ENCODE results near the gene ADGRG7. TPM values are rescaled to one million over a fixed set of nuclear protein-coding genes. Genes with fewer than 3 reads are reported as not detected.
A peak's percentile ranks its signal among the peaks of the same experiment; 100 is the strongest.

ADGRG7 gene
- total and polyA plus RNA-seq, 2 experiments from 2014 or later: 43.2 to 49.4 TPM

DNA sequence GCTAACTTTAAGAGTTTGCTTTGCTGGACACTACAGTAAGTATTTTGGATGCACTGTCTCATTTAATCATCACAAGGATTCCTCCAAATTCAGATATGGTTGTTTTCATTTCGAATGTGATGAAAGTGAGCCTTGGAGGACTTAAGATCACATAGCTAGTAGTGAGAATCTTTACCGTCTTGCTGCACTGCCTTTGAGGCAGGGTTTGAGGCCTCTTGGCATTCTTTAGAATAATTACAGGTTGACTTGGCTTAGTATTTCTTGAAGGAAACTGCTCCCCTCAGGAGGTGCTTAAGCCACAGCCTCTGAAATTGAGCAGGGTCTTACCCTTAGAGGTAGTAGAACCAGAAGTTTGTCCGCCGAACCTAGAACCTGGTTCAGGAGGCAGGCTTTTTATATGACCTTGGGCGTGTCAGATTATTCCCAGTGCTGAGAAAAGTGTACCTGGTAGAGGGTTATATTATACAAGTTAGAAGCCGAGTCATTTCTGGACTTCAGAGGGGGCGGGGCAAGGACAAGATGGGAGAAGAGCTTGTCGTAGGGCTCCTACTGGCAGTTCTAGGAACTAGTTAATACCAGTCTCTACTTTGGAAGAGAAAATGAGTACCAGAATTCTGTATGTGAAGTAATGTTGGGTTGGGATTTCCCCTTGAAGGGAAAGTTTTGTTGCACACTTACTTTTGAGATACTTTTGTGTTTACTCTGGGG, 101.0 kb downstream of the ADGRG7 start:
- Histone ChIP-seq H3K4me3 (peak overlapping the region; percentile 51), H3K9me3 (ENCODE audit: low read depth) (no peaks in the 10 kb centered on the region), H3K4me1 (ENCODE audit: low read depth) (peaks cover 61% of the 10 kb centered on the region), H3K27me3 (no peaks in the 10 kb centered on the region), H3K27ac (peak overlapping the region; percentile 97), H3K36me3 (peaks cover 22% of the 10 kb centered on the region)
- TF ChIP-seq, protein P1, sequence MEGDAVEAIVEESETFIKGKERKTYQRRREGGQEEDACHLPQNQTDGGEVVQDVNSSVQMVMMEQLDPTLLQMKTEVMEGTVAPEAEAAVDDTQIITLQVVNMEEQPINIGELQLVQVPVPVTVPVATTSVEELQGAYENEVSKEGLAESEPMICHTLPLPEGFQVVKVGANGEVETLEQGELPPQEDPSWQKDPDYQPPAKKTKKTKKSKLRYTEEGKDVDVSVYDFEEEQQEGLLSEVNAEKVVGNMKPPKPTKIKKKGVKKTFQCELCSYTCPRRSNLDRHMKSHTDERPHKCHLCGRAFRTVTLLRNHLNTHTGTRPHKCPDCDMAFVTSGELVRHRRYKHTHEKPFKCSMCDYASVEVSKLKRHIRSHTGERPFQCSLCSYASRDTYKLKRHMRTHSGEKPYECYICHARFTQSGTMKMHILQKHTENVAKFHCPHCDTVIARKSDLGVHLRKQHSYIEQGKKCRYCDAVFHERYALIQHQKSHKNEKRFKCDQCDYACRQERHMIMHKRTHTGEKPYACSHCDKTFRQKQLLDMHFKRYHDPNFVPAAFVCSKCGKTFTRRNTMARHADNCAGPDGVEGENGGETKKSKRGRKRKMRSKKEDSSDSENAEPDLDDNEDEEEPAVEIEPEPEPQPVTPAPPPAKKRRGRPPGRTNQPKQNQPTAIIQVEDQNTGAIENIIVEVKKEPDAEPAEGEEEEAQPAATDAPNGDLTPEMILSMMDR (IDR thresholded peaks at IDR 0.05; ENCODE audit: low read depth, low read length): peak; percentile 48
- DNase-seq (ENCODE audit: low read depth in 1 of 2, low spot score in 1 of 2): peak; percentile 69 to 70

DNA sequence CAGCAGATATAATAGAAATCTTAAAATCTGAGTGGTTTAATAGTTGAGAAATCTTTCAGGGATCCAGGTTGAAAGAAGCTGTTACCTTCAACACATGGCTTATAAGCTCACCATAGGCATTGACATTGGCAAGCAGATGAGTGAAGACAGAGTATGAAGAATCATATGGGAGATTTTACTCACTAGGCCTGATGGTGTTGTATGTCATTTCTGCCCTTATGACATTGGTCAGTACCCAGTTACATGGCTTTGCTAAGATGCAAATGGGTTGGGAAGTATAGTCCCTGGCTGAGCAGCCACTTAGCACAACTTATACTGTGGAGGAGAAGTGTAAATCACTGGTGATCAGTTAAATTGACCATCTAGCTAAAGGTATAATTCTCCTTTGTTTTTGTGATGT, 105.8 kb downstream of the ADGRG7 start:
- TF ChIP-seq, protein P1 (IDR thresholded peaks at IDR 0.05; ENCODE audit: low read depth, low read length): no peak
- Histone ChIP-seq H3K27me3 (no peaks in the 10 kb centered on the region), H3K4me3 (peak overlapping the region; percentile 4), H3K4me1 (ENCODE audit: low read depth) (peaks cover 80% of the 10 kb centered on the region), H3K9me3 (ENCODE audit: low read depth) (no peaks in the 10 kb centered on the region), H3K27ac (peak overlapping the region; percentile 62), H3K36me3 (peaks cover 43% of the 10 kb centered on the region)
- peak in 1 of 2 donors; percentile 33 for DNase-seq (ENCODE audit: low read depth in 1 of 2, low spot score in 1 of 2)

DNA sequence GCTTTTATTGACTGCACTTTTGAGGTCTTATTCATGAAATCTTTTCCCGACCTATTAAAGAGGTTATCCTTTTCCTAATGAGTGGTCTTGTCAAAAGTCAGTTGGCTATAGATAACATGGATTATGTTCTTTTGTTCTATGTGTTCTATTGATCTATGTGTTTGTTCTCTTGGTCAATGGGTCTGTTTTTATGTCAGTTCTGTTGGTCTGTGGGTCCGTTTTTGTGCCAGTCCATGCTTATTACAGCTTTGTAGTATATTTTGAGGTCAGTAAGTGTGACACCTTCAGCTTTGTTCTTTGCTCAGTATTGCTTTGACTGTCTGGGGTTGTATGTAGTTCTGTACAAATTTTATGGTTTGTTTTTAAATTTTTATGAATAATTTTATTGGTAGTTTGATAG, 107.7 kb downstream of the ADGRG7 start:
- peaks cover 55% of the 10 kb centered on the region for H3K36me3 ChIP-seq

DNA sequence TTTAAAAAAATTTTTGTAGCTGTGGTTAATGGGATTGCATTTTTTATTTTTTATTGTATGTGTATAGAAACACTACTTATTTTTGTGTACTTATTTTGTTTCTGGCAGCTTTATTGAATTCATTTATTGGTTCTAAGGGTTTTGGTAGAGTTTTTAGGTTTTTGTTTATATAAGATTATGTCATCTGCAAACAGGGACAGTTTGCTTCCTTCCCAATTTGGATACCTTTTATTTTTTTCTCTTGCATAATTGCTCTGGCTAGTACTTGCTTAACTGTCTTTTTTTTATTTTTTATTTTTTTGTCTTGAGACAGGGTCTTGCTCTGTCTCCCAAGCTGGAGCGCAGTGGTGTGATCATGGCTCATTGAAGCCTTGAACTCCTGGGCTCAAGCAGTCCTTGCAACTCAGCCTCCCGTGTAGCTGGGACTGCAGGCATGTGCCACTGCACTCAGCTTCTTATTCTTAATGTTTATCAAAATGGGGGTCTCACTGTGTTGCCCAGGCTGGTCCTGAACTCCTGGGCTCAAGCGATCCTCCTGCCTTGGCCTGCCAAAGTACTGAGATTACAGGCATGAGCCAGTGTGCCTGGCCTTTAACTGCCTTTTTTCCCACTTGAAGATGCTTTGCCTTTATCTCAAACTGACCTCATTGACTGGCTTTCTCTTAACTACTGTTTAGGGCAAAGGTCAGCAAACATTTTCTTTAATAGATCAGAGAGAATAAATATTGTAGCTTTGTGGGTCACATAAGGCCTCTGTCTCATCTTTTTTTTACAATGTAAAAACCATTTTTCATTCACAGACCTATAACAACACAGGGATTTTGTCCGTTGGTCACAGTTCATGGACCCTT, 108.5 kb downstream of the ADGRG7 start:
- DNase-seq (ENCODE audit: low read depth in 1 of 2, low spot score in 1 of 2): no peak
- Histone ChIP-seq H3K9me3 (ENCODE audit: low read depth) (no peaks in the 10 kb centered on the region), H3K36me3 (peaks cover 63% of the 10 kb centered on the region), H3K27me3 (no peaks in the 10 kb centered on the region), H3K4me1 (ENCODE audit: low read depth) (peaks cover 64% of the 10 kb centered on the region), H3K4me3 (peak overlapping the region; percentile 0), H3K27ac (no peak overlapping the region)
- TF ChIP-seq, protein P1 (IDR thresholded peaks at IDR 0.05; ENCODE audit: low read depth, low read length): no peak

More for the DNA sequence above, 107.7 kb downstream of the ADGRG7 start:
- TF ChIP-seq, protein P1 (IDR thresholded peaks at IDR 0.05; ENCODE audit: low read depth, low read length): no peak
- H3K9me3 ChIP-seq (ENCODE audit: low read depth): no peaks in the 10 kb centered on the region
- H3K27me3 ChIP-seq: no peaks in the 10 kb centered on the region
- peaks cover 72% of the 10 kb centered on the region for H3K4me1 ChIP-seq (ENCODE audit: low read depth)
- H3K4me3 ChIP-seq: peak overlapping the region; percentile 0
- peak overlapping the region; percentile 17 for H3K27ac ChIP-seq
- DNase-seq (ENCODE audit: low read depth in 1 of 2, low spot score in 1 of 2): no peak

DNA sequence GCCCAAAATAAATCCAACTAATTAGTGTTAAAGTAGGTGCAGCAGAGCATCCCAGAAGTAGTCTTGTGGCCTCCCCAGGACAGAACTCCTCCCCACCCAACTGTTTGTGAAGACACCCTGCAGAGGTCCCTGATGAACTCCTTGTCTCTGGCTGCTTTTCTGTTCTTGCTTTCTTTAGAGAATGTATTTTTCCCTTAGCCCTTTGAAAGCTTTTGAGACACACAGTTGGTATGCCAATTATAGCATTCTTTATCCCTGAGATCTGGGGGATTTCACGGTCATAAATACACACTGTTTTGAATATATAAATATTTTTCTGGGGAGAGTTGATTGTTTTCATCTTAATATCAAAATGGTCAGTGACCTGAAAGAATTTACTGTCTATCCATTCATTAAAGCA, 109.7 kb downstream of the ADGRG7 start:
- Histone ChIP-seq H3K9me3 (ENCODE audit: low read depth) (no peaks in the 10 kb centered on the region), H3K4me3 (no peak overlapping the region), H3K36me3 (peaks cover 67% of the 10 kb centered on the region), H3K27me3 (no peaks in the 10 kb centered on the region), H3K4me1 (ENCODE audit: low read depth) (peaks cover 53% of the 10 kb centered on the region), H3K27ac (peak overlapping the region; percentile 16)
- DNase-seq (ENCODE audit: low read depth in 1 of 2, low spot score in 1 of 2): no peak
- TF ChIP-seq, protein P1 (IDR thresholded peaks at IDR 0.05; ENCODE audit: low read depth, low read length): no peak
